ENCODE results near the gene ARMC12. TPM values are rescaled to one million over a fixed set of nuclear protein-coding genes. Genes with fewer than 3 reads are reported as not detected.

The ARMC12 gene
- total and polyA plus RNA-seq, 10 of the 15 experiments (the other 5 are each of a cell fraction or from before 2014, with no cell fraction given): 0.10 to 1.6 (median 0.62) TPM

DNA sequence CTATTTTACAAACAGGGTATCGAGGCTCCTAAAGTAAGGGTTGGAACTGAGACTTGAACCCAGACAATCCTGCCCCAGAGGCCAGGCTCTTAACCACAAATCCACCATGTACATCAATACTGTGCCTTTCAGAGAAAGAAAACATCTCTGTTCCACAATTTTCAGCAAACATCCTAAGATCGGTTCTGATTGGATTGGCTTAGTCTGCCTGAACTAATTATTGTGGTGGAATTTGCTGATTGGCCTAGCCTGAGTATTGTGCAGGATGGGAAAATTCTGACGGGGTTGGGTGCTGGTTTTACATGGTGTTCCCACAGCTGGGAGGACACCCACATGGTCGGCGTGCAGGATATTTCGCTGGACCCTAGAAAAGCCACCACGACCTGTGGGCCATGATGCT lies 43.9 kb downstream of the ARMC12 start, which contains the start of gene CLPSL1:
Gene CLPSL1 (plus strand): TSS at position 301 of the 400 bp plus-strand sequence. CDS start 92 bp downstream, at position 393.
- Histone ChIP-seq H3K4me3 (no peak within 1 kb of the TSS), H3K9ac (ENCODE audit: control insufficient read depth, insufficient read depth, low read length) (no peak within 1 kb of the TSS), H3K4me1 (ENCODE audit: control insufficient read depth, insufficient read depth, low read length) (no peaks in the 10 kb centered on the region), H3K27ac (ENCODE audit: control insufficient read depth, insufficient read depth) (no peak within 1 kb of the TSS), H4K20me1 (ENCODE audit: control insufficient read depth, insufficient read depth) (no peaks in the 10 kb centered on the region), H3K4me2 (ENCODE audit: control insufficient read depth, insufficient read depth) (no peak within 1 kb of the TSS), H3K27me3 (replicated peaks in 1 of 2; ENCODE audit: control insufficient read depth in 2 of 2, insufficient read depth in 2 of 2, low read length in 1 of 2) (no peaks in the 10 kb centered on the region; a peak in 1 of 4 replicates), H3K9me3 (replicated peaks; ENCODE audit: control insufficient read depth, insufficient read depth, low read length) (no peaks in the 10 kb centered on the region), H3K36me3 (ENCODE audit: control insufficient read depth in 2 of 2, insufficient read depth in 2 of 2, low read length in 1 of 2) (no peaks in the 10 kb centered on the region), H2AFZ (ENCODE audit: control insufficient read depth, low read depth, low read length) (no peak within 1 kb of the TSS), H3K79me2 (ENCODE audit: control insufficient read depth, insufficient read depth, low read length) (no peaks in the 10 kb centered on the region)
- FAIRE-seq: no peak
- SMC1A ChIA-PET (ENCODE audit: uncharacterized antibody, unreplicated experiment): no interaction called here
- no peak for DNase-seq (ENCODE audit: low read depth, low spot score)
- intact Hi-C loops (cut with micrococcal nuclease; ENCODE audit: unreplicated experiment) (no loop called here), in situ Hi-C loops (cut with MboI) (no loop called here)
- no peak for ATAC-seq
- CTCF ChIA-PET: no interaction called here
- TF ChIP-seq SMC3 (IDR thresholded peaks at IDR 0.05; ENCODE audit: borderline replicate concordance, low read length) (no peak), IKZF2 (IDR thresholded peaks at IDR 0.05) (no peak), CBX5 (IDR thresholded peaks at IDR 0.05; ENCODE audit: low read depth) (no peak), RBBP5 (conservative IDR thresholded peaks at IDR 0.05) (no peak), NFXL1 (IDR thresholded peaks at IDR 0.05; ENCODE audit: borderline replicate concordance) (no peak), SMAD1 (IDR thresholded peaks at IDR 0.05; ENCODE audit: low read depth, partially characterized antibody) (no peak), FOXM1 (IDR thresholded peaks at IDR 0.05; ENCODE audit: low read depth, low read length) (no peak), EED (IDR thresholded peaks at IDR 0.05; ENCODE audit: low read depth) (no peak), BACH1 (IDR thresholded peaks at IDR 0.05; ENCODE audit: borderline replicate concordance) (no peak), ATF2 (IDR thresholded peaks at IDR 0.05; ENCODE audit: low read length) (no peak), ESRRA (IDR thresholded peaks at IDR 0.05; ENCODE audit: low read length) (no peak), CBFB (IDR thresholded peaks at IDR 0.05; ENCODE audit: low read depth) (no peak), STAT3 (IDR thresholded peaks at IDR 0.05; ENCODE audit: low read depth, low read length) (no peak)
- TF ChIP-seq, protein P1, sequence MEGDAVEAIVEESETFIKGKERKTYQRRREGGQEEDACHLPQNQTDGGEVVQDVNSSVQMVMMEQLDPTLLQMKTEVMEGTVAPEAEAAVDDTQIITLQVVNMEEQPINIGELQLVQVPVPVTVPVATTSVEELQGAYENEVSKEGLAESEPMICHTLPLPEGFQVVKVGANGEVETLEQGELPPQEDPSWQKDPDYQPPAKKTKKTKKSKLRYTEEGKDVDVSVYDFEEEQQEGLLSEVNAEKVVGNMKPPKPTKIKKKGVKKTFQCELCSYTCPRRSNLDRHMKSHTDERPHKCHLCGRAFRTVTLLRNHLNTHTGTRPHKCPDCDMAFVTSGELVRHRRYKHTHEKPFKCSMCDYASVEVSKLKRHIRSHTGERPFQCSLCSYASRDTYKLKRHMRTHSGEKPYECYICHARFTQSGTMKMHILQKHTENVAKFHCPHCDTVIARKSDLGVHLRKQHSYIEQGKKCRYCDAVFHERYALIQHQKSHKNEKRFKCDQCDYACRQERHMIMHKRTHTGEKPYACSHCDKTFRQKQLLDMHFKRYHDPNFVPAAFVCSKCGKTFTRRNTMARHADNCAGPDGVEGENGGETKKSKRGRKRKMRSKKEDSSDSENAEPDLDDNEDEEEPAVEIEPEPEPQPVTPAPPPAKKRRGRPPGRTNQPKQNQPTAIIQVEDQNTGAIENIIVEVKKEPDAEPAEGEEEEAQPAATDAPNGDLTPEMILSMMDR (IDR thresholded peaks at IDR 0.05 in 2 of 3, conservative IDR thresholded peaks at IDR 0.05 in 1 of 3; ENCODE audit: control insufficient read depth in 2 of 3, extremely low read depth in 1 of 3, insufficient read depth in 1 of 3, low read depth in 3 of 3, low read length in 3 of 3): no peak
- TF ChIP-seq, protein P2, sequence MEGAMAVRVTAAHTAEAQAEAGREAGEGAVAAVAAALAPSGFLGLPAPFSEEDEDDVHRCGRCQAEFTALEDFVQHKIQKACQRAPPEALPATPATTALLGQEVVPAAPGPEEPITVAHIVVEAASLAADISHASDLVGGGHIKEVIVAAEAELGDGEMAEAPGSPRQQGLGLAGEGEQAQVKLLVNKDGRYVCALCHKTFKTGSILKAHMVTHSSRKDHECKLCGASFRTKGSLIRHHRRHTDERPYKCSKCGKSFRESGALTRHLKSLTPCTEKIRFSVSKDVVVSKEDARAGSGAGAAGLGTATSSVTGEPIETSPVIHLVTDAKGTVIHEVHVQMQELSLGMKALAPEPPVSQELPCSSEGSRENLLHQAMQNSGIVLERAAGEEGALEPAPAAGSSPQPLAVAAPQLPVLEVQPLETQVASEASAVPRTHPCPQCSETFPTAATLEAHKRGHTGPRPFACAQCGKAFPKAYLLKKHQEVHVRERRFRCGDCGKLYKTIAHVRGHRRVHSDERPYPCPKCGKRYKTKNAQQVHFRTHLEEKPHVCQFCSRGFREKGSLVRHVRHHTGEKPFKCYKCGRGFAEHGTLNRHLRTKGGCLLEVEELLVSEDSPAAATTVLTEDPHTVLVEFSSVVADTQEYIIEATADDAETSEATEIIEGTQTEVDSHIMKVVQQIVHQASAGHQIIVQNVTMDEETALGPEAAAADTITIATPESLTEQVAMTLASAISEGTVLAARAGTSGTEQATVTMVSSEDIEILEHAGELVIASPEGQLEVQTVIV (IDR thresholded peaks at IDR 0.05; ENCODE audit: borderline replicate concordance, partially characterized antibody): no peak
- 45% methylated on average over 7 of the region's 7 CpGs for WGBS (ENCODE audit: insufficient coverage, insufficient replicate concordance, low lambda C conversion rate, missing lambda C conversion rate)
- no TSS peak for BruUV-seq (replicated peaks)
- POLR2A ChIA-PET: no interaction called here
- RAD21 ChIA-PET (ENCODE audit: unreplicated experiment): no interaction called here

Data from GM12878 (cell line).